Smooth muscle cell (in vitro differentiated cells): ENCODE data around the gene PEX1. TPM values are rescaled to one million over a fixed set of nuclear protein-coding genes. Genes with fewer than 3 reads are reported as not detected.

ENCODE experiments used
- DNase-seq: peaks from one replicate; lab custom pipeline; 2025; ENCODE audit not compliant: unreplicated experiment; lab: John Stamatoyannopoulos, UW
- H2AFZ ChIP-seq: fragments of 200-600 bp; sonication (generic); 2 replicates; pipeline ENCODE4 v1.6.0; 2016; ENCODE audit warnings: antibody characterized with exemption, low read depth, mild to moderate bottlenecking
- H3F3A ChIP-seq: fragments of 200-600 bp; sonication (generic); 2 replicates; pipeline ENCODE4 v1.6.0; 2017; ENCODE audit warnings: antibody characterized with exemption, low read depth
- H3K27ac ChIP-seq: fragments of 200-600 bp; sonication (generic); 2 replicates; pipeline ENCODE4 v1.5.1; 2016; ENCODE audit warnings: low read depth, mild to moderate bottlenecking
- H3K27me3 ChIP-seq: fragments of 200-600 bp; sonication (generic); 2 replicates; pipeline ENCODE4 v1.6.1; 2016; ENCODE audit warnings: low read depth, mild to moderate bottlenecking
- H3K36me3 ChIP-seq: fragments of 200-600 bp; sonication (generic); 2 replicates; pipeline ENCODE4 v1.5.1; 2016; ENCODE audit warnings: low read depth
- H3K4me1 ChIP-seq: fragments of 200-600 bp; sonication (generic); 2 replicates; pipeline ENCODE4 v1.5.1; 2016; ENCODE audit warnings: low read depth
- H3K4me2 ChIP-seq: fragments of 200-600 bp; sonication (generic); 2 replicates; pipeline ENCODE4 v1.6.0; 2016; ENCODE audit warnings: mild to moderate bottlenecking
- H3K4me3 ChIP-seq: fragments of 200-600 bp; sonication (generic); 2 replicates; pipeline ENCODE4 v1.5.1; 2016; ENCODE audit warnings: mild to moderate bottlenecking
- H3K79me2 ChIP-seq: fragments of 200-600 bp; sonication (generic); 2 replicates; pipeline ENCODE4 v1.6.0; 2016; ENCODE audit warnings: low read depth, mild to moderate bottlenecking
- H3K9ac ChIP-seq: fragments of 200-600 bp; sonication (generic); 2 replicates; pipeline ENCODE4 v1.6.0; 2016; ENCODE audit warnings: low read depth
- H3K9me3 ChIP-seq: fragments of 200-600 bp; sonication (generic); replicated peaks from 2 replicates; pipeline ENCODE4 v1.5.1; 2016; ENCODE audit warnings: low read depth
- H4K20me1 ChIP-seq: fragments of 200-600 bp; sonication (generic); 2 replicates; pipeline ENCODE4 v1.6.0; 2016; ENCODE audit warnings: low read depth
- CTCF ChIP-seq: fragments of 200-600 bp; sonication (generic); IDR thresholded peaks from 2 replicates; pipeline ENCODE4 v1.5.1; 2017; ENCODE audit warnings: borderline replicate concordance, mild to moderate bottlenecking, antibody characterized with exemption; ENCODE audit not compliant: insufficient read depth, poor library complexity, severe bottlenecking
- WGBS: methylation state at CpG from one replicate; pipeline ENCODE4 v1.1.7; 2016; ENCODE audit warnings: low lambda C conversion rate; 5-methylcytosine and 5-hydroxymethylcytosine counted together
- polyA plus RNA-seq: library from polyadenylated mRNA; unstranded; fragments of >200 nt; fragmentation: Nextera tagmentation; extraction: Ambion mirVana; gene quantifications from 2 replicates; pipeline ENCODE4 v1.2.1, GENCODE V29; 2016
- total RNA-seq: library from RNA; depleted of rRNA; stranded (reverse); fragments of >200 nt; gene quantifications from 2 replicates; pipeline ENCODE4 v1.2.3, GENCODE V29; 2014

PEX1 gene
- total and polyA plus RNA-seq, 2 experiments from 2014 or later = 4.4 to 10.8 TPM

- Histone ChIP-seq H2AFZ (no peak overlapping the region), H3K9ac (no peak overlapping the region), H3K27ac (no peak overlapping the region), H3K4me1 (no peaks in the 10 kb centered on the region), H3K36me3 (no peaks in the 10 kb centered on the region), H3K27me3 (no peaks in the 10 kb centered on the region), H3K9me3 (no peaks in the 10 kb centered on the region), H3F3A (no peaks in the 10 kb centered on the region), H3K4me2 (no peak overlapping the region), H4K20me1 (no peaks in the 10 kb centered on the region), H3K79me2 (no peaks in the 10 kb centered on the region), H3K4me3 (no peak overlapping the region)
- no peak for DNase-seq
- no peak for TF ChIP-seq CTCF
- WGBS = 86% methylated on average over 2 of the region's 2 CpGs
These were observed 61.6 kb downstream of the PEX1 start for GRCh38 chr7:92466682-92467081.

- no peak overlapping the region for H3K4me3 ChIP-seq
- 55% methylated on average over 3 of the region's 3 CpGs for WGBS
- no peak overlapping the region for H3K27ac ChIP-seq
- no peaks in the 10 kb centered on the region for H3K4me1 ChIP-seq
- no peaks in the 10 kb centered on the region for H3K36me3 ChIP-seq
- H3K9me3 ChIP-seq = no peaks in the 10 kb centered on the region
- no peak for DNase-seq
- no peak overlapping the region for H3K4me2 ChIP-seq
- no peaks in the 10 kb centered on the region for H4K20me1 ChIP-seq
- TF ChIP-seq CTCF = no peak
- no peaks in the 10 kb centered on the region for H3K79me2 ChIP-seq
- H3F3A ChIP-seq = no peaks in the 10 kb centered on the region
- H2AFZ ChIP-seq = no peak overlapping the region
- H3K9ac ChIP-seq = no peak overlapping the region
- H3K27me3 ChIP-seq = no peaks in the 10 kb centered on the region
These were observed 63.8 kb downstream of the PEX1 start for GRCh38 chr7:92464515-92464914.

GRCh38 chr7:92462560-92462959 lies 65.8 kb downstream of the PEX1 start:
- H3K79me2 ChIP-seq = no peaks in the 10 kb centered on the region
- no peak overlapping the region for H3K4me2 ChIP-seq
- no peaks in the 10 kb centered on the region for H4K20me1 ChIP-seq
- H3K9ac ChIP-seq = no peak overlapping the region
- H3K36me3 ChIP-seq = no peaks in the 10 kb centered on the region
- H3F3A ChIP-seq = peaks cover 3% of the 10 kb centered on the region
- TF ChIP-seq CTCF = no peak
- H3K4me1 ChIP-seq = no peaks in the 10 kb centered on the region
- no peaks in the 10 kb centered on the region for H3K9me3 ChIP-seq
- no peaks in the 10 kb centered on the region for H3K27me3 ChIP-seq
- no peak overlapping the region for H3K4me3 ChIP-seq
- DNase-seq = no peak
- H2AFZ ChIP-seq = no peak overlapping the region
- no peak overlapping the region for H3K27ac ChIP-seq
- 89% methylated on average over 3 of the region's 3 CpGs for WGBS
